Endothelial cell (in vitro differentiated cells): ENCODE data around the gene IRX3. TPM values are rescaled to one million over a fixed set of nuclear protein-coding genes. Genes with fewer than 3 reads are reported as not detected.
"Not testable (repeated sequence)": the region's sequence is repeated elsewhere in the genome, so short reads cannot be mapped to it uniquely, and the experiment has no call there.

ENCODE experiments used
- DNase-seq: peaks from one replicate; pipeline ENCODE4 v3.0.0; 2021; ENCODE audit warnings: low spot score
- H3K27ac Mint-ChIP-seq: one replicate; pipeline ENCODE4 v1.8.0; 2021; ENCODE audit warnings: mixed read lengths, inconsistent platforms; ENCODE audit not compliant: unreplicated experiment
- H3K27me3 Mint-ChIP-seq: one replicate; pipeline ENCODE4 v1.8.0; 2021; ENCODE audit warnings: mild to moderate bottlenecking, moderate library complexity, mixed read lengths, inconsistent platforms; ENCODE audit not compliant: unreplicated experiment
- H3K36me3 Mint-ChIP-seq: one replicate; pipeline ENCODE4 v1.8.0; 2021; ENCODE audit warnings: mild to moderate bottlenecking, low read depth, mixed read lengths, inconsistent platforms; ENCODE audit not compliant: unreplicated experiment
- H3K4me1 Mint-ChIP-seq: one replicate; pipeline ENCODE4 v1.8.0; 2021; ENCODE audit warnings: mild to moderate bottlenecking, mixed read lengths, inconsistent platforms; ENCODE audit not compliant: unreplicated experiment
- H3K4me3 Mint-ChIP-seq: one replicate; pipeline ENCODE4 v1.8.0; 2021; ENCODE audit warnings: mild to moderate bottlenecking, mixed read lengths, inconsistent platforms; ENCODE audit not compliant: unreplicated experiment
- H3K9me3 Mint-ChIP-seq: one replicate; pipeline ENCODE4 v1.8.0; 2021; ENCODE audit warnings: mixed read lengths, inconsistent platforms; ENCODE audit not compliant: unreplicated experiment
- total RNA-seq: library from RNA; stranded (reverse); fragmentation: NEBNext Ultra II Directional; extraction: Animal tissue kit (Norgen Biotek cat#: 25700); gene quantifications from one replicate; pipeline ENCODE4 v1.2.1, GENCODE V29; 2021; ENCODE audit not compliant: unreplicated experiment
- TF ChIP-seq, protein P1 (sequence below): fragments of 200-600 bp; sonication (generic); IDR thresholded peaks from one replicate; pipeline ENCODE4 v1.5.0; 2021; ENCODE audit warnings: antibody characterized with exemption; ENCODE audit not compliant: unreplicated experiment

The IRX3 gene
- total RNA-seq, 1 donor from 2014 or later, result 30.5 TPM

DNA sequence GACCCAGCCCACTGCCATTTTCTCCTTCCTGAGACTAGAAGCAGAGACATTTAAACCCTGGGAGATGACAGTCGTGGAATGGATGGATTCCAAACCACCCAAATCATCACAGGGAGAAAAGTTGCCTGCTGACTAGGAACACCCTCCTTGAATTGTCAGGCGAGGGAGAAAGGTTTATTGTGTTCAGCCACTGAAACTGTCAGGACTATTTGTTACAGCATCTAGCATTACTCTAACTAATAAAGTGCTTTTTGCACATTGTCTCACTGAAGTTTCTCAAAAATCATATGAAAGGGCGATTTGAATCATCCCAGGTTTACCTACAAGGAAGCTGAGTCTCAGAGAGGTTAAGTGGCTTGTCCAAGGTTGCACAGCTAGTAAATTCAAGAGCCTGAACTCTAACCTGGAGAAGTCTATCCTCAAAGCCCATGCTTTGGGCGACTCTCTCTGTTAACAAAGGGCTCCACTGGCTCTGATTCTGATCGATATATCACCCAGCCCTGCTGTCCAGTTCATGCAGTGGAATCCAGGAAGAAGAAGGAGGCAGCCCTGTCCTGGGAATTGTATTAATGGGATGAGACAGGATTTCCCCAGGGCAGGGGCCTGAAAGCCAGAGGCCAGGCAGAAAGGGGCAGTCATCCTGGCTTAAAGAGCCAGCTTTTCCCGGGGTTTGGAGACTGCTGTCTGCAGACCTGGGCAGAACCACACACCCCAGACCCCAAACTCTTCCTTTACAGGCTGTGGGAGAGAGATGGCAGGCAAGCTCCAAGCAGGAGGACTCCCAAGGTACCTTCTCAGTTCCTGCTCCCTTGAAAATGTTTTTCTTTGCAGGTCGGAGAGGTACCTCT is 37.5 kb downstream of the IRX3 start:
- Mint-ChIP-seq H3K27me3 (no peaks in the 10 kb centered on the region), H3K4me1 (peaks cover 6% of the 10 kb centered on the region), H3K4me3 (no peak overlapping the region), H3K9me3 (no peaks in the 10 kb centered on the region), H3K27ac (no peak overlapping the region), H3K36me3 (no peaks in the 10 kb centered on the region)
- TF ChIP-seq, protein P1, sequence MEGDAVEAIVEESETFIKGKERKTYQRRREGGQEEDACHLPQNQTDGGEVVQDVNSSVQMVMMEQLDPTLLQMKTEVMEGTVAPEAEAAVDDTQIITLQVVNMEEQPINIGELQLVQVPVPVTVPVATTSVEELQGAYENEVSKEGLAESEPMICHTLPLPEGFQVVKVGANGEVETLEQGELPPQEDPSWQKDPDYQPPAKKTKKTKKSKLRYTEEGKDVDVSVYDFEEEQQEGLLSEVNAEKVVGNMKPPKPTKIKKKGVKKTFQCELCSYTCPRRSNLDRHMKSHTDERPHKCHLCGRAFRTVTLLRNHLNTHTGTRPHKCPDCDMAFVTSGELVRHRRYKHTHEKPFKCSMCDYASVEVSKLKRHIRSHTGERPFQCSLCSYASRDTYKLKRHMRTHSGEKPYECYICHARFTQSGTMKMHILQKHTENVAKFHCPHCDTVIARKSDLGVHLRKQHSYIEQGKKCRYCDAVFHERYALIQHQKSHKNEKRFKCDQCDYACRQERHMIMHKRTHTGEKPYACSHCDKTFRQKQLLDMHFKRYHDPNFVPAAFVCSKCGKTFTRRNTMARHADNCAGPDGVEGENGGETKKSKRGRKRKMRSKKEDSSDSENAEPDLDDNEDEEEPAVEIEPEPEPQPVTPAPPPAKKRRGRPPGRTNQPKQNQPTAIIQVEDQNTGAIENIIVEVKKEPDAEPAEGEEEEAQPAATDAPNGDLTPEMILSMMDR, result no peak
- no peak for DNase-seq

DNA sequence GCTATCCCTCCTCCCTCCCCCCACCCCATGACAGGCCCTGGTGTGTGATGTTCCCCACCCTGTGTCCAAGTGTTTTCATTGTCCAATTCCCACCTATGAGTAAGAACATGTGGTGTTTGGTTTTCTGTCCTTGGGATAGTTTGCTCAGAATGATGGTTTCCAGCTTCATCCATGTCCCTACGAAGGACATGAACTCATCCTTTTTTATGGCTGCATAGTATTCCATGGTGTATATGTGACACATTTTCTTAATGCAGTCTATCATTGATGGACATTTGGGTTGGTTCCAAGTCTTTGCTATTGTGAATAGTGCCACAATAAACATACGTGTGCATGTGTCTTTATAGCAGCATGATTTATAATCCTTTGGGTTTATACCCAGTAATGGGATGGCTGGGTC is 38.9 kb downstream of the IRX3 start:
- H3K27ac Mint-ChIP-seq, H3K4me3 Mint-ChIP-seq, H3K9me3 Mint-ChIP-seq, H3K4me1 Mint-ChIP-seq, H3K36me3 Mint-ChIP-seq, DNase-seq, H3K27me3 Mint-ChIP-seq: not testable (repeated sequence)

DNA sequence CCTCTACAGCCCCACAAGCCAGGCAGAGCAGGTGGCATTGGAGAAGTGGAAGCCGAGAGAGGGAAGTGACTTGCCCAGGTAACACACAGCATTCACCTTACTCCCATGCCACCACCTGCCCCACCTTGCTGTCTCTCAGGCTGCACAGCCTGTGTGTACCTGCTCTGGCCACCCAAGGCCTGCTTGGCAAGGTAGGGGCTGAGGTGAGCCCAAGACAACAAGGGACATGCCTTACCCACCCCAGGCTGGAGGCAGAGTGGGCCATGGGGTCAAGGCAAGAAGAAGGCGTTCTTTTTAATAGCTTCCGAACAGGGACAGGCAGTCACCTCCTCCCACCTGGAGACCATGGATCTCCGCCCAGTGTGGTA is 40.1 kb downstream of the IRX3 start:
- Mint-ChIP-seq H3K36me3 (no peaks in the 10 kb centered on the region), H3K9me3 (no peaks in the 10 kb centered on the region), H3K27me3 (peaks cover 2% of the 10 kb centered on the region), H3K4me1 (peaks cover 9% of the 10 kb centered on the region), H3K4me3 (no peak overlapping the region), H3K27ac (no peak overlapping the region)
- no peak for DNase-seq
- TF ChIP-seq, protein P1, result no peak

DNA sequence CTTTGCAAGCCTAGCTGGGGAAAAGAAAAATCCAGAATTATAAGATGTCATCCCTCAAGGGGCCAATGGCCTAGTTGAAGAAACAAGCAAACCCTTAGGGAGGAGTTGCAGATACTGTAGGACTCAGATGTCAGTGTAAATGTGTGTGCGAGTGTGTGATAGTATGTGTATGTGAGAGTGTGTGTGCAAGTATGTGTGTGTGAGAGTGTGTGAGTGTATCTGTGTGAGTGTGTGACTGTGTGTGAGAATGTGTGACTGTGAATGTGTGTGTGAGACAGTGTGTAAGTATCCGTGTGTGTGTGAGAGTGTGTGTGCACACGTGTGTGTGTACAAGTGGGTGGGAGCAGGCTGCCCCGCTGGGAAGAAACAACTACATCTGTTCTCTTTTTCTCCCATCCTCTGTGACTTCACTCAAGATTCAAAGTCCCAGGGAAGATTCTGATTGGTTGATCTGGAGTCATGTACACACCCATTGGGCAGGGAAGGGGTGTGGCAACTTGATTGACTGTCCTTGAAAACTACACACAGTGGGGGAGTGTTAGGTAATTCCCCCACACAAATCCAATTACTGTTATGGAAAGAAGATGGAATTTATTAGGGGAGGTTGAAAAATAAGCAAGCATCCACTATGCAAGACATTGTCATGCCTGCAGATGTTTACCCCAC is 40.7 kb downstream of the IRX3 start:
- DNase-seq, result no peak
- Mint-ChIP-seq H3K9me3 (no peaks in the 10 kb centered on the region), H3K36me3 (no peaks in the 10 kb centered on the region), H3K4me1 (peaks cover 9% of the 10 kb centered on the region), H3K27me3 (peaks cover 2% of the 10 kb centered on the region), H3K27ac (no peak overlapping the region), H3K4me3 (no peak overlapping the region)
- TF ChIP-seq, protein P1, result no peak

DNA sequence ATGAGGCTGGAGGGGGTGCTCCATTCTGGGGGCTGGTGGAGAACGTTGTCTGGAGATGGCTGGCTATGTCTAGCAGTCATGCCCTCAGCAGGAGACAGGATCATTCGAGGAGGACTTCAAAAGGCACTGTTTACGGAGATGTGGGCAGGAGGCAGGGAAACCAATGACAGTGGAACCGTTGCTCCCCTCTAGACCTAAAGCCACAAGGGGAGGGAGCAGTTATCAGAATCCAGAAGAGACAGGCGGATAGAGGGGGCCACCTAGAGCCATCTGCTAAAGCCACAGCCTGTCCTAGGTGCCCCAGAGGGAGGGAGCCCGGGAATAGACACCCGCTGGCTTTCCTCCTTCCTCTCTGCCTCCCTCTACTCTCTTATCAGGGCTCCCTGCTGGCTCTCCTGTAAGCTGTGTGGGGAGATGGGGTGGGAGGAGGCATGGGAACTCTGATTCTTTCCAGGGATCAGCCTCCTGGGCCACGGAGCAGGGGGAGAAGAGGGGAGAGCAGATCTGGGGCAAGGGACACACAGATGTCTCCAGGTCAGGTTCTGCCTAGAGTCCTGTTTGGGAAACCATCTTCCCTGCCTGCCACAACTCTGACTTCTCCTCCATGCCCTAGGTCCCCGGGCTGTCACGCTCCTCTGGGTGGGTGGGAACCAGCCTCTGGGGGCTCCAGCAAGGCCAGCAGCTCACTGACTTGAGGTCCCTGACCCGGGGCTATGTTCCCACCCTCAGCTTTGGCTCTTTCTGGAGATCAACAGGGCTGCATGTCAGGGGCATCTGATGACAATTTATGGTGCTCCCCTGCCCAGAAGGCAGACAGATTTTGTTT is 42.3 kb downstream of the IRX3 start:
- Mint-ChIP-seq H3K27ac (no peak overlapping the region), H3K9me3 (no peaks in the 10 kb centered on the region), H3K27me3 (peaks cover 2% of the 10 kb centered on the region), H3K4me3 (no peak overlapping the region), H3K36me3 (no peaks in the 10 kb centered on the region), H3K4me1 (peaks cover 6% of the 10 kb centered on the region)
- DNase-seq, result no peak
- TF ChIP-seq, protein P1, result no peak
